Ishikawa (cell line): Measurements from ENCODE around the gene WDR70.

Experiments used
- CEBPB ChIP-seq: IDR thresholded peaks from 2 replicates; pipeline ENCODE4 v1.6.1; 2012
- EGR1 ChIP-seq: IDR thresholded peaks from 2 replicates; pipeline ENCODE4 v1.6.1; 2012
- RAD21 ChIP-seq: IDR thresholded peaks from 2 replicates; pipeline ENCODE4 v1.6.1; 2012; ENCODE audit warnings: low read depth
- TAF1 ChIP-seq: IDR thresholded peaks from 2 replicates; pipeline ENCODE4 v1.6.1; 2012; ENCODE audit warnings: low read depth, mild to moderate bottlenecking
- TCF12 ChIP-seq: IDR thresholded peaks from 2 replicates; pipeline ENCODE4 v1.6.1; 2012; ENCODE audit warnings: low read depth
- TEAD4 ChIP-seq: IDR thresholded peaks from 2 replicates; pipeline ENCODE4 v1.6.1; 2012
- TF ChIP-seq, protein P1 (sequence below): IDR thresholded peaks from 2 replicates; pipeline ENCODE4 v1.6.1; 2012; ENCODE audit warnings: low read depth, mild to moderate bottlenecking
- TF ChIP-seq, protein P2 (sequence below): IDR thresholded peaks from 2 replicates; pipeline ENCODE4 v1.6.1; 2012

DNA sequence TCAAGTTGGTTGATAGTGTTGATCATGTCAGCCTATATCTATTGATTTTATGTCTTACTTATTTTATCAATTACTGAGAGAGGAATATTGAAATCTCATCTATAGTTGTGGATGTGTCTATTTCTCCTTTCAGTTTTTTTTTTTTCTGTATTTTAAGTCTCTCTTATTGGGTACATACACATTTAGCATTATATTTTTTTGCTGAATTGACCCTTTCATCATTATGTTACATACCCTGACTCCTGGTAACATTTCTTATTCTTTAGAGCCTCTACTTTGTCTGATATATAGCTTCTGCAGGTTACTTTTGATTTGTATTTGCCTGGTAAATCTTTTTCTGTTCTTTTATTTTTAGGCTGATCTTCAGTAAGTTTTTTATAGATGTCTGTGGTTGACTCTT, 281.2 kb downstream of the WDR70 start:
- TF ChIP-seq, protein P1, sequence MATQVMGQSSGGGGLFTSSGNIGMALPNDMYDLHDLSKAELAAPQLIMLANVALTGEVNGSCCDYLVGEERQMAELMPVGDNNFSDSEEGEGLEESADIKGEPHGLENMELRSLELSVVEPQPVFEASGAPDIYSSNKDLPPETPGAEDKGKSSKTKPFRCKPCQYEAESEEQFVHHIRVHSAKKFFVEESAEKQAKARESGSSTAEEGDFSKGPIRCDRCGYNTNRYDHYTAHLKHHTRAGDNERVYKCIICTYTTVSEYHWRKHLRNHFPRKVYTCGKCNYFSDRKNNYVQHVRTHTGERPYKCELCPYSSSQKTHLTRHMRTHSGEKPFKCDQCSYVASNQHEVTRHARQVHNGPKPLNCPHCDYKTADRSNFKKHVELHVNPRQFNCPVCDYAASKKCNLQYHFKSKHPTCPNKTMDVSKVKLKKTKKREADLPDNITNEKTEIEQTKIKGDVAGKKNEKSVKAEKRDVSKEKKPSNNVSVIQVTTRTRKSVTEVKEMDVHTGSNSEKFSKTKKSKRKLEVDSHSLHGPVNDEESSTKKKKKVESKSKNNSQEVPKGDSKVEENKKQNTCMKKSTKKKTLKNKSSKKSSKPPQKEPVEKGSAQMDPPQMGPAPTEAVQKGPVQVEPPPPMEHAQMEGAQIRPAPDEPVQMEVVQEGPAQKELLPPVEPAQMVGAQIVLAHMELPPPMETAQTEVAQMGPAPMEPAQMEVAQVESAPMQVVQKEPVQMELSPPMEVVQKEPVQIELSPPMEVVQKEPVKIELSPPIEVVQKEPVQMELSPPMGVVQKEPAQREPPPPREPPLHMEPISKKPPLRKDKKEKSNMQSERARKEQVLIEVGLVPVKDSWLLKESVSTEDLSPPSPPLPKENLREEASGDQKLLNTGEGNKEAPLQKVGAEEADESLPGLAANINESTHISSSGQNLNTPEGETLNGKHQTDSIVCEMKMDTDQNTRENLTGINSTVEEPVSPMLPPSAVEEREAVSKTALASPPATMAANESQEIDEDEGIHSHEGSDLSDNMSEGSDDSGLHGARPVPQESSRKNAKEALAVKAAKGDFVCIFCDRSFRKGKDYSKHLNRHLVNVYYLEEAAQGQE = no peak
- TF ChIP-seq TEAD4 (no peak), TAF1 (no peak), TCF12 (no peak), CEBPB (no peak), RAD21 (no peak), EGR1 (no peak)
- TF ChIP-seq, protein P2, sequence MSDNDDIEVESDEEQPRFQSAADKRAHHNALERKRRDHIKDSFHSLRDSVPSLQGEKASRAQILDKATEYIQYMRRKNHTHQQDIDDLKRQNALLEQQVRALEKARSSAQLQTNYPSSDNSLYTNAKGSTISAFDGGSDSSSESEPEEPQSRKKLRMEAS = no peak
